ENCODE data around the gene RAMACL. TPM values are rescaled to one million over a fixed set of nuclear protein-coding genes. Genes with fewer than 3 reads are reported as not detected.

The RAMACL gene
- total and polyA plus RNA-seq, 7 donors = 0.34 to 3.0 (median 1.4) TPM; not detected in 2

DNA sequence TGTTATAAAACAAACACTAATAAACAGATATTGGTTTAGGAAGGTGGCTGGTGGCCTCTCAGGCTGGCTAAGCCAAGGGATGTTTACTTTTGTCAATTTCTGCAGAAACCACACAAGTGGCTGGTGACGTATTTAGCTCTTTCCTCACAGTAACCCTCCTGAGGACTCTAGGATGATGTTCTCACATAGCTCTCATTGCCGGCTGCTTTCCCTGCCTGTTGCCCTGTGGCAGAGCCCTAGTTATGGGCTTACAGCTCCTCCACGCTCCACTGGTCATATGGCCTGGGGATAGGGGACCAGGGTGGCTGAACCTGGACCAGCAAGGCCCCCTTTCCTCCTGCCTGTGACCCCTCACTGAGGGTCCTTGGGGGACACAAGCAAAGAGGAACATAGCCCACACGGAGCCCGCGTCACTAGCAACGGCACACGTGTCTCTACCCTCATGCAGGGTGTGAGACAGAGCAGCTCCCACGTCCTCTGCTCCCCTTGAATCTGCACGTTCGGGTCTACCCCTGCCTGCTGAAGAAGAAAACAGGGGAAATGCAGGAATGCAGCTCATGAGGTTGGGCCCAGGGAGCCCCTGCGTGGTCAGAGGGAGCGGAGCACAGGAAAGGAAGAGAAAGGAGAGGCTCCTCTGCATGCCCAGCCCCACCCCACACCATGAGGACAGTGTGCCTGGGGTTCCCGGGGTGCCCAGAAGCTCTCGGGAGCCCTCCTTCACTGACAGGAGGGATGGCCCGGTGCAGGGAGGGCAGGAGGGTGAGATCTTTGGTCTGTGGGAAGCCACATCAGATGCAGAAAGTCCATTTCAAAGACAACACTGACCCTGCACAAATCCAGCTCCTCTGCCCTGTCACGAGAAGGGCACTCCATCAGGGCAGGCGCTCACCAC is 13.9 kb downstream of the RAMACL start:
- H3K4me1 ChIP-seq = peaks cover 0 to 13% (median 0%) of the 10 kb centered on the region in 4 donors
- intact Hi-C loops (cut with DNase I) = no loop called here
- H3K27ac ChIP-seq = no peak overlapping the region
- no peak overlapping the region for H3K4me3 ChIP-seq
- no peaks in the 10 kb centered on the region for H3K9me3 ChIP-seq
- 80 to 82% methylated on average over 18 of the region's 18 CpGs for WGBS, 2 donors
- TF ChIP-seq, protein P1, sequence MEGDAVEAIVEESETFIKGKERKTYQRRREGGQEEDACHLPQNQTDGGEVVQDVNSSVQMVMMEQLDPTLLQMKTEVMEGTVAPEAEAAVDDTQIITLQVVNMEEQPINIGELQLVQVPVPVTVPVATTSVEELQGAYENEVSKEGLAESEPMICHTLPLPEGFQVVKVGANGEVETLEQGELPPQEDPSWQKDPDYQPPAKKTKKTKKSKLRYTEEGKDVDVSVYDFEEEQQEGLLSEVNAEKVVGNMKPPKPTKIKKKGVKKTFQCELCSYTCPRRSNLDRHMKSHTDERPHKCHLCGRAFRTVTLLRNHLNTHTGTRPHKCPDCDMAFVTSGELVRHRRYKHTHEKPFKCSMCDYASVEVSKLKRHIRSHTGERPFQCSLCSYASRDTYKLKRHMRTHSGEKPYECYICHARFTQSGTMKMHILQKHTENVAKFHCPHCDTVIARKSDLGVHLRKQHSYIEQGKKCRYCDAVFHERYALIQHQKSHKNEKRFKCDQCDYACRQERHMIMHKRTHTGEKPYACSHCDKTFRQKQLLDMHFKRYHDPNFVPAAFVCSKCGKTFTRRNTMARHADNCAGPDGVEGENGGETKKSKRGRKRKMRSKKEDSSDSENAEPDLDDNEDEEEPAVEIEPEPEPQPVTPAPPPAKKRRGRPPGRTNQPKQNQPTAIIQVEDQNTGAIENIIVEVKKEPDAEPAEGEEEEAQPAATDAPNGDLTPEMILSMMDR (IDR thresholded peaks at IDR 0.05) = no peak
- TF ChIP-seq POLR2AphosphoS5 (IDR thresholded peaks at IDR 0.05) = no peak
- TF ChIP-seq POLR2A (IDR thresholded peaks at IDR 0.05) = no peak
- TF ChIP-seq EP300 (IDR thresholded peaks at IDR 0.05) = no peak
- DNase-seq = no peak
- H3K27me3 ChIP-seq = no peaks in the 10 kb centered on the region
- H3K36me3 ChIP-seq = no peaks in the 10 kb centered on the region

DNA sequence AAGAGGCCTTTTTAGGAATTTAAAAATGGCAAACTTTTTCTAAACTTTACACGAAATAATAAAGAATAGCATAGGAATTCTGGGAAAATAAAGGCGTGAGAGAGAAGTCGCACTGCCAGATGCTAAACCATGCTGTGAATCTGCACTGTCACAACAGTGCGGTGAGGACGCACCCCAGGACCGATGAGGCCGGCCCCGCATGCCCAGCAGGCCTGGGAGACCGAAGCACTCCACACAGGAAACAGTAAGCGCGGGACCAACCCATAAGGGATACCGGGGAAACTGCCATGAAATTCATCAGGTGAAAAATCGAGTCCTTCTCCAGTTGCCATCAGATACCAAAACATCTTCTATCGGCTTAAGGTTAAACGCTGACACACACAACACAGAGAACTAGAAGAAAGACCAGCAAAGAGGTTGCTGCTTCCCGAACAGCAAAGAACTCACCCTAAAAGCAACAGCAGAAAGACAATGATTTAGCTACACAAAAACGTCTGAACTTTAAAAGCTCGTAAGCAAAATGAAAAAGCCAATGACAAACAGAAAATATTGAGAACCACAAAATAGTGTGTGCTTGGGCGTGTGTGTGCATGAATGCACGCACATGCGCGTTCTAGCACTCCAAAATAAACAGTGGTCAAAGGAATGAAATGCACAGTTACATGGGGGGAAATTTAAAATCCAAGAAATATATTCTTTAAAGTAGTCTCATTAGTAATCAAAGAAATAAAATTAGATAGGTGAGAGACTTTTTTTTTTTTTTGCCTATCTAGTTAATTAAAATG is 15.4 kb downstream of the RAMACL start:
- no peak overlapping the region for H3K27ac ChIP-seq

DNA sequence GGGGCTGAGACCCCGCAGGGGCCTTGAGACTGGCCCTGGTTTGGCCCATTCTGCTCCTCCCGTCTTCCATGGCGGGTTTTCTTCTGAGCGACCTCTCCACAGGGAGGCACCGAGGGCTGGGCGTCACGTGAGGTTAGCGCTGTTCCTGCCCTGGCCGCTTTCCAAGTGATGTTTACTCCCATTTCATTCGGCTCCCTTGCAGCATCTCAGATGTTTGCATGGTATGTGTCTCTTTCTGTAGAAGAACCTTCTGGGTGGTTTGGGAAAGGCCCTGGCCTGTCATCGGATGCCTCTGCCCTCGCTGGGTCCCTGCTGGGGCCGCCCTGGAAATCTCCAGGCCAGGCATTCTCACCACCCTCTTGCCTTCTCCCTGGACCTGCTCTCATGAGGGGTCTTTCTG is 17.3 kb downstream of the RAMACL start:
- Histone ChIP-seq H3K4me1 (peaks cover 0 to 12% (median 3%) of the 10 kb centered on the region in 4 donors), H3K9me3 (no peaks in the 10 kb centered on the region), H3K36me3 (no peaks in the 10 kb centered on the region), H3K27ac (no peak overlapping the region), H3K4me3 (no peak overlapping the region), H3K27me3 (no peaks in the 10 kb centered on the region)
- intact Hi-C loops (cut with DNase I) = no loop called here
- TF ChIP-seq, protein P1 (IDR thresholded peaks at IDR 0.05) = no peak
- TF ChIP-seq POLR2A (IDR thresholded peaks at IDR 0.05) (no peak), EP300 (IDR thresholded peaks at IDR 0.05) (no peak), POLR2AphosphoS5 (IDR thresholded peaks at IDR 0.05) (no peak)
- 94 to 95% methylated on average over 13 of the region's 13 CpGs for WGBS, 2 donors
- DNase-seq = no peak

More for the DNA sequence above, 15.4 kb downstream of the RAMACL start:
- Histone ChIP-seq H3K4me1 (peaks cover 0 to 13% (median 4%) of the 10 kb centered on the region in 4 donors), H3K9me3 (no peaks in the 10 kb centered on the region), H3K4me3 (no peak overlapping the region), H3K27me3 (no peaks in the 10 kb centered on the region), H3K36me3 (no peaks in the 10 kb centered on the region)
- DNase-seq = no peak
- intact Hi-C loops (cut with DNase I) = no loop called here
- 87 to 89% methylated on average over 22 of the region's 22 CpGs for WGBS, 2 donors
- TF ChIP-seq POLR2A (IDR thresholded peaks at IDR 0.05) = no peak
- no peak for TF ChIP-seq POLR2AphosphoS5 (IDR thresholded peaks at IDR 0.05)
- TF ChIP-seq, protein P1 (IDR thresholded peaks at IDR 0.05) = no peak
- no peak for TF ChIP-seq EP300 (IDR thresholded peaks at IDR 0.05)

DNA sequence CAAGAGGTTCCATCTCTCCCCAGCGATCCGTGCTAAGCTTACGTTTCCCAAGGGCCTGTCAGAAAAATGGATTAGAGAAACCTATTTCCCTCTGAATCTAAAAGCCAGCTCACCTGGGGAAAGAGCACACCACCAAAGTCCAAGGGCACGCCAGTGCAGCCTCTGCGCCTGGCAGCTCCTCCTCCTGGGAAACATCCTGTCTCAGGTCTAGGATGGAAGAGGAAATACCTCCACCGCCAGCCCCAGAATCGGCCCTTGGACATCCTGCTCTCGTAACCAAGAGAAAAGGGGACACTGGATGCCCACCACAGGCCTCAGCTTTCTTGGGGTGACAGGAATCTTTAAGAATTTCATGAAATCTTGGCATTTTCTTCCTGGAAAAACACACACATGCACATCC is 18.7 kb downstream of the RAMACL start:
- DNase-seq = no peak
- intact Hi-C loops (cut with DNase I) = no loop called here
- TF ChIP-seq POLR2A (IDR thresholded peaks at IDR 0.05) = no peak
- TF ChIP-seq POLR2AphosphoS5 (IDR thresholded peaks at IDR 0.05) = no peak
- TF ChIP-seq EP300 (IDR thresholded peaks at IDR 0.05) = no peak
- TF ChIP-seq, protein P1 (IDR thresholded peaks at IDR 0.05) = no peak
- H3K4me3 ChIP-seq = no peak overlapping the region
- H3K27me3 ChIP-seq = no peaks in the 10 kb centered on the region
- WGBS, 2 donors = 90 to 93% methylated on average over 8 of the region's 8 CpGs
- H3K36me3 ChIP-seq = no peaks in the 10 kb centered on the region
- no peaks in the 10 kb centered on the region for H3K9me3 ChIP-seq
- peaks cover 0 to 12% (median 3%) of the 10 kb centered on the region in 4 donors for H3K4me1 ChIP-seq
- no peak overlapping the region for H3K27ac ChIP-seq

Data from sigmoid colon (tissue), 7 donors.